ENCODE results near the gene DQX1. TPM values are rescaled to one million over a fixed set of nuclear protein-coding genes. Genes with fewer than 3 reads are reported as not detected.

Gene DQX1
- polyA plus RNA-seq, 1 donor (not counting 4 experiments of a cell fraction or from before 2014, with no cell fraction given), result 5.9 TPM

GRCh38 chr2:74496997-74497776 is 28.8 kb downstream of the DQX1 start:
- no peak overlapping the region for H3K4me3 ChIP-seq (ENCODE audit: control insufficient read depth in 2 of 3, extremely low read depth in 1 of 3, insufficient read depth in 2 of 3, low read depth in 1 of 3, low read length in 3 of 3)

GRCh38 chr2:74495440-74495839 is 30.6 kb downstream of the DQX1 start:
- H3K79me2 ChIP-seq (ENCODE audit: control insufficient read depth, insufficient read depth, low read length), result no peaks in the 10 kb centered on the region
- dilution Hi-C loops (cut with MboI; ENCODE audit: extremely low pct_ligation_motif_present, low sequenced_read_pairs), result no loop called here
- H2AFZ ChIP-seq (ENCODE audit: control insufficient read depth, low read length), result no peak overlapping the region
- H3K4me2 ChIP-seq (ENCODE audit: control insufficient read depth, extremely low read depth, insufficient read depth, low read depth, low read length), result no peak overlapping the region
- no peaks in the 10 kb centered on the region for H4K20me1 ChIP-seq (ENCODE audit: control insufficient read depth, extremely low read depth, insufficient read depth, low read length)
- no peak overlapping the region for H3K27ac ChIP-seq (ENCODE audit: control insufficient read depth, insufficient read depth, low read length)
- FAIRE-seq, result no peak
- H3K36me3 ChIP-seq (ENCODE audit: control insufficient read depth in 2 of 2, extremely low read depth in 1 of 2, insufficient read depth in 2 of 2, low read length in 2 of 2), result peaks cover 28 to 33% of the 10 kb centered on the region in 2 experiments
- H3K4me3 ChIP-seq (ENCODE audit: control insufficient read depth in 2 of 3, extremely low read depth in 1 of 3, insufficient read depth in 2 of 3, low read depth in 1 of 3, low read length in 3 of 3), result no peak overlapping the region
- no peak for DNase-seq (ENCODE audit: low read depth, low spot score)
- H3K4me1 ChIP-seq (ENCODE audit: control insufficient read depth, extremely low read depth, insufficient read depth, low read length), result peaks cover 18% of the 10 kb centered on the region
- peaks cover 29% of the 10 kb centered on the region for H3K27me3 ChIP-seq (ENCODE audit: control insufficient read depth, extremely low read depth, insufficient read depth, low read length)
- H3K9ac ChIP-seq (ENCODE audit: control insufficient read depth, extremely low read depth, insufficient read depth, low read length), result no peak overlapping the region
- H3K9me3 ChIP-seq (ENCODE audit: control insufficient read depth, low read depth, low read length), result no peaks in the 10 kb centered on the region
- TF ChIP-seq EZH2 (IDR thresholded peaks at IDR 0.05; ENCODE audit: low read length), result no peak
- TF ChIP-seq CTCF (optimal IDR thresholded peaks at IDR 0.05 in 1 of 3, IDR thresholded peaks at IDR 0.05 in 1 of 3, conservative IDR thresholded peaks at IDR 0.05 in 1 of 3; ENCODE audit: extremely low read depth in 1 of 3, insufficient read depth in 2 of 3, low read length in 3 of 3), result no peak
- no peaks in the 10 kb centered on the region for H3K9me1 ChIP-seq (ENCODE audit: control insufficient read depth, extremely low read depth, insufficient read depth, low read length)

More at GRCh38 chr2:74496997-74497776, 28.8 kb downstream of the DQX1 start:
- peaks cover 38% of the 10 kb centered on the region for H3K27me3 ChIP-seq (ENCODE audit: control insufficient read depth, extremely low read depth, insufficient read depth, low read length)
- TF ChIP-seq EZH2 (IDR thresholded peaks at IDR 0.05; ENCODE audit: low read length) (no peak), CTCF (optimal IDR thresholded peaks at IDR 0.05 in 1 of 3, IDR thresholded peaks at IDR 0.05 in 1 of 3, conservative IDR thresholded peaks at IDR 0.05 in 1 of 3; ENCODE audit: extremely low read depth in 1 of 3, insufficient read depth in 2 of 3, low read length in 3 of 3) (no peak)
- peaks cover 12 to 15% of the 10 kb centered on the region in 2 experiments for H3K36me3 ChIP-seq (ENCODE audit: control insufficient read depth in 2 of 2, extremely low read depth in 1 of 2, insufficient read depth in 2 of 2, low read length in 2 of 2)
- no peaks in the 10 kb centered on the region for H3K9me3 ChIP-seq (ENCODE audit: control insufficient read depth, low read depth, low read length)
- H3K4me2 ChIP-seq (ENCODE audit: control insufficient read depth, extremely low read depth, insufficient read depth, low read depth, low read length), result peak overlapping the region; percentile 69
- H3K9ac ChIP-seq (ENCODE audit: control insufficient read depth, extremely low read depth, insufficient read depth, low read length), result no peak overlapping the region
- H4K20me1 ChIP-seq (ENCODE audit: control insufficient read depth, extremely low read depth, insufficient read depth, low read length), result no peaks in the 10 kb centered on the region
- H3K27ac ChIP-seq (ENCODE audit: control insufficient read depth, insufficient read depth, low read length), result no peak overlapping the region
- no peaks in the 10 kb centered on the region for H3K79me2 ChIP-seq (ENCODE audit: control insufficient read depth, insufficient read depth, low read length)
- no peak for FAIRE-seq
- dilution Hi-C loops (cut with MboI; ENCODE audit: extremely low pct_ligation_motif_present, low sequenced_read_pairs), result no loop called here
- peaks cover 18% of the 10 kb centered on the region for H3K4me1 ChIP-seq (ENCODE audit: control insufficient read depth, extremely low read depth, insufficient read depth, low read length)
- no peak overlapping the region for H2AFZ ChIP-seq (ENCODE audit: control insufficient read depth, low read length)
- H3K9me1 ChIP-seq (ENCODE audit: control insufficient read depth, extremely low read depth, insufficient read depth, low read length), result no peaks in the 10 kb centered on the region
- DNase-seq (ENCODE audit: low read depth, low spot score), result no peak

Data from keratinocyte (primary cell).